Measurements from ENCODE around the gene TCIRG1.

The TCIRG1 gene

GRCh38 chr11:68016904-68017817 is 21.7 kb upstream of the TCIRG1 start:
- DNase-seq (ENCODE audit: low spot score) = no peak
- TF ChIP-seq CTCF (IDR thresholded peaks at IDR 0.05; ENCODE audit: extremely low read depth, insufficient read depth, missing control alignments) = no peak

GRCh38 chr11:68017980-68018729 is 20.7 kb upstream of the TCIRG1 start:
- in situ Hi-C loops (cut with MboI; ENCODE audit: low pct_unique_long_range_greater_than_20kb, low sequenced_read_pairs, unreplicated experiment) = no loop called here
- no peak for DNase-seq (ENCODE audit: low spot score)
- TF ChIP-seq CTCF (IDR thresholded peaks at IDR 0.05; ENCODE audit: extremely low read depth, insufficient read depth, missing control alignments) = no peak

More at GRCh38 chr11:68016904-68017817, 21.7 kb upstream of the TCIRG1 start:
- in situ Hi-C loops (cut with MboI; ENCODE audit: low pct_unique_long_range_greater_than_20kb, low sequenced_read_pairs, unreplicated experiment) = no loop called here

- no peak for TF ChIP-seq CTCF (IDR thresholded peaks at IDR 0.05; ENCODE audit: extremely low read depth, insufficient read depth, missing control alignments)
- DNase-seq (ENCODE audit: low spot score) = no peak
- in situ Hi-C loops (cut with MboI; ENCODE audit: low pct_unique_long_range_greater_than_20kb, low sequenced_read_pairs, unreplicated experiment) = no loop called here
Measured at GRCh38 chr11:68018730-68019190, 20.1 kb upstream of the TCIRG1 start.

GRCh38 chr11:68019486-68019885 is 19.3 kb upstream of the TCIRG1 start:
- TF ChIP-seq CTCF (IDR thresholded peaks at IDR 0.05; ENCODE audit: extremely low read depth, insufficient read depth, missing control alignments) = no peak
- in situ Hi-C loops (cut with MboI; ENCODE audit: low pct_unique_long_range_greater_than_20kb, low sequenced_read_pairs, unreplicated experiment) = no loop called here
- DNase-seq (ENCODE audit: low spot score) = no peak

GRCh38 chr11:68020575-68020974 is 18.2 kb upstream of the TCIRG1 start:
- in situ Hi-C loops (cut with MboI; ENCODE audit: low pct_unique_long_range_greater_than_20kb, low sequenced_read_pairs, unreplicated experiment) = no loop called here
- no peak for DNase-seq (ENCODE audit: low spot score)
- no peak for TF ChIP-seq CTCF (IDR thresholded peaks at IDR 0.05; ENCODE audit: extremely low read depth, insufficient read depth, missing control alignments)

GRCh38 chr11:68021167-68021787 is 17.5 kb upstream of the TCIRG1 start:
- TF ChIP-seq CTCF (IDR thresholded peaks at IDR 0.05; ENCODE audit: extremely low read depth, insufficient read depth, missing control alignments) = peak; percentile 16
- no peak for DNase-seq (ENCODE audit: low spot score)
- in situ Hi-C loops (cut with MboI; ENCODE audit: low pct_unique_long_range_greater_than_20kb, low sequenced_read_pairs, unreplicated experiment) = no loop called here

Data from GM13977 (cell line).